Neural cell (in vitro differentiated cells): ENCODE measurements around the gene IFT43. TPM values are rescaled to one million over a fixed set of nuclear protein-coding genes. Genes with fewer than 3 reads are reported as not detected.

Experiments
- H2AFZ ChIP-seq: fragments of 200-600, 300-800 bp; sonication (generic), shearing (Covaris generic); 2 replicates; pipeline ENCODE4 v1.6.0; 2014; ENCODE audit warnings: low read depth, mild to moderate bottlenecking, antibody characterized with exemption, low read length, moderate library complexity
- H3F3A ChIP-seq: fragments of 200-600 bp; shearing (Covaris generic); 2 replicates; pipeline ENCODE4 v1.6.1; 2016; ENCODE audit warnings: mild to moderate bottlenecking, moderate library complexity, mixed read lengths, antibody characterized with exemption, low read length; ENCODE audit not compliant: insufficient read depth, poor library complexity, severe bottlenecking
- H3K27ac ChIP-seq: fragments of 200-600, 300-800 bp; sonication (generic), shearing (Covaris generic); 2 replicates; pipeline ENCODE4 v1.5.1; 2014; ENCODE audit warnings: mild to moderate bottlenecking, low read length, moderate library complexity
- H3K27me3 ChIP-seq: fragments of 300-800, 200-600 bp; sonication (generic), shearing (Covaris generic); 2 replicates; pipeline ENCODE4 v1.6.0; 2014; ENCODE audit warnings: mild to moderate bottlenecking, low read depth, low read length, moderate library complexity; ENCODE audit not compliant: insufficient read depth
- H3K36me3 ChIP-seq: fragments of 300-800, 200-600 bp; sonication (generic), shearing (Covaris generic); 2 replicates; pipeline ENCODE4 v1.5.1; 2014; ENCODE audit warnings: mild to moderate bottlenecking, antibody characterized with exemption, low read length, moderate library complexity; ENCODE audit not compliant: insufficient read depth
- H3K4me2 ChIP-seq: fragments of 300-800, 200-600 bp; sonication (generic), shearing (Covaris generic); 2 replicates; pipeline ENCODE4 v1.6.0; 2014; ENCODE audit warnings: mild to moderate bottlenecking, low read length
- H3K4me3 ChIP-seq: fragments of 300-800, 200-600 bp; sonication (generic), shearing (Covaris generic); 2 replicates; pipeline ENCODE4 v1.5.1; 2014; ENCODE audit warnings: mild to moderate bottlenecking, low read length, moderate library complexity
- H3K79me2 ChIP-seq: fragments of 200-600 bp; shearing (Covaris generic); replicated peaks from 2 replicates; pipeline ENCODE4 v1.6.0; 2014; ENCODE audit warnings: mild to moderate bottlenecking, low read length, moderate library complexity; ENCODE audit not compliant: insufficient read depth
- H3K9ac ChIP-seq: fragments of 300-800, 200-600 bp; sonication (generic), shearing (Covaris generic); 2 replicates; pipeline ENCODE4 v1.6.1; 2016; ENCODE audit warnings: mild to moderate bottlenecking, low read length, mixed read lengths
- H3K9me2 ChIP-seq: fragments of 200-600 bp; shearing (Covaris generic); 2 replicates; pipeline ENCODE4 v1.6.1; 2016; ENCODE audit warnings: mild to moderate bottlenecking, low read length, mixed read lengths; ENCODE audit not compliant: insufficient read depth
- H3K9me3 ChIP-seq: fragments of 200-600, 300-800 bp; sonication (generic), shearing (Covaris generic); 2 replicates; pipeline ENCODE4 v1.6.1; 2016; ENCODE audit warnings: mild to moderate bottlenecking, mixed run types, low read length, moderate library complexity, mixed read lengths
- H4K20me1 ChIP-seq: fragments of 200-600 bp; shearing (Covaris generic); 2 replicates; pipeline ENCODE4 v1.6.1; 2016; ENCODE audit warnings: mild to moderate bottlenecking, mixed run types; ENCODE audit not compliant: insufficient read depth
- EP300 ChIP-seq: fragments of 450-650 bp; conservative IDR thresholded peaks from 2 replicates; pipeline ENCODE4 v1.6.1; 2014; ENCODE audit warnings: antibody characterized with exemption, mild to moderate bottlenecking, moderate library complexity; ENCODE audit not compliant: poor library complexity, severe bottlenecking
- EZH2 ChIP-seq: fragments of 200-600, 300-800 bp; shearing (Covaris generic), sonication (generic); IDR thresholded peaks from 2 replicates; pipeline ENCODE4 v1.6.1; 2014; ENCODE audit warnings: antibody characterized with exemption, low read length, borderline replicate concordance, mild to moderate bottlenecking; ENCODE audit not compliant: insufficient read depth, poor library complexity, severe bottlenecking
- MXI1 ChIP-seq: fragments of 450-650 bp; conservative IDR thresholded peaks from 2 replicates; pipeline ENCODE4 v1.6.1; 2014; ENCODE audit warnings: antibody characterized with exemption, mild to moderate bottlenecking; ENCODE audit not compliant: poor library complexity, severe bottlenecking
- POLR2AphosphoS5 ChIP-seq: IDR thresholded peaks from 2 replicates; pipeline ENCODE4 v1.6.1; 2012
- RAD21 ChIP-seq: fragments of 450-650 bp; conservative IDR thresholded peaks from 2 replicates; pipeline ENCODE4 v1.6.1; 2014; ENCODE audit warnings: antibody characterized with exemption, mild to moderate bottlenecking, moderate library complexity
- SMC3 ChIP-seq: fragments of 450-650 bp; conservative IDR thresholded peaks from 2 replicates; pipeline ENCODE4 v1.6.1; 2014; ENCODE audit warnings: antibody characterized with exemption, mild to moderate bottlenecking, moderate library complexity; ENCODE audit not compliant: poor library complexity
- TAF1 ChIP-seq: IDR thresholded peaks from 2 replicates; pipeline ENCODE4 v1.6.1; 2012; ENCODE audit warnings: low read depth
- polyA plus RNA-seq: library from polyadenylated mRNA; depleted of rRNA; stranded (reverse); fragments of >200 nt; gene quantifications from 2 replicates; pipeline ENCODE4 v1.2.3, GENCODE V29; 2014
- TF ChIP-seq, protein P1 (sequence below): fragments of 450-650 bp; IDR thresholded peaks from 2 replicates; pipeline ENCODE4 v1.5.1; 2014; ENCODE audit warnings: antibody characterized with exemption, mild to moderate bottlenecking, moderate library complexity; ENCODE audit not compliant: poor library complexity, severe bottlenecking
- TF ChIP-seq, protein P2 (sequence below): IDR thresholded peaks from 2 replicates; pipeline ENCODE4 v1.6.1; 2012; ENCODE audit warnings: borderline replicate concordance

The IFT43 gene
- polyA plus RNA-seq, 1 donor from 2014 or later = 102 TPM

DNA sequence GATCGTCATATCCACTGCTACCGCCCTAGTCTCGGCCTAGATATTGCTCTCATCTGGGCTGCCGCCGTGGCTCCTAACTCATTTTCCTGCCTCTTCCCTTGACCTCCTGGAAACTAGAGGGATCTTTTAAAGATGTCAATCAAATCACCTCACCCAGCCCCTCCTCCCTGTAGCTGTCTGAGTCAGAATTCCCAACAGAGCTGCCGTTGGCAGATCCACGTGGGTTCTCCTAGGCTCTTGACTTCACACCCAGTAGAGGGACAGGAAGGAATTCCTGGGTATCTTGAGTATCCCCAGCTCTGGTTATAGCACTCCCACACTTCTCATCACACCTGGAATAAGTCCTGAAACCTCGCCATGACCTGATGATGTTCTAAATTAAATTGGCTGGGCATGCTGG is 15.7 kb upstream of the IFT43 start:
- Histone ChIP-seq H2AFZ (no peak overlapping the region), H3K9ac (no peak overlapping the region), H4K20me1 (no peaks in the 10 kb centered on the region), H3K4me3 (no peak overlapping the region), H3K27me3 (no peaks in the 10 kb centered on the region), H3K36me3 (no peaks in the 10 kb centered on the region), H3K9me3 (no peaks in the 10 kb centered on the region), H3K79me2 (no peaks in the 10 kb centered on the region), H3K9me2 (no peaks in the 10 kb centered on the region), H3K4me2 (no peak overlapping the region), H3F3A (no peaks in the 10 kb centered on the region), H3K27ac (no peak overlapping the region)
- TF ChIP-seq, protein P1, sequence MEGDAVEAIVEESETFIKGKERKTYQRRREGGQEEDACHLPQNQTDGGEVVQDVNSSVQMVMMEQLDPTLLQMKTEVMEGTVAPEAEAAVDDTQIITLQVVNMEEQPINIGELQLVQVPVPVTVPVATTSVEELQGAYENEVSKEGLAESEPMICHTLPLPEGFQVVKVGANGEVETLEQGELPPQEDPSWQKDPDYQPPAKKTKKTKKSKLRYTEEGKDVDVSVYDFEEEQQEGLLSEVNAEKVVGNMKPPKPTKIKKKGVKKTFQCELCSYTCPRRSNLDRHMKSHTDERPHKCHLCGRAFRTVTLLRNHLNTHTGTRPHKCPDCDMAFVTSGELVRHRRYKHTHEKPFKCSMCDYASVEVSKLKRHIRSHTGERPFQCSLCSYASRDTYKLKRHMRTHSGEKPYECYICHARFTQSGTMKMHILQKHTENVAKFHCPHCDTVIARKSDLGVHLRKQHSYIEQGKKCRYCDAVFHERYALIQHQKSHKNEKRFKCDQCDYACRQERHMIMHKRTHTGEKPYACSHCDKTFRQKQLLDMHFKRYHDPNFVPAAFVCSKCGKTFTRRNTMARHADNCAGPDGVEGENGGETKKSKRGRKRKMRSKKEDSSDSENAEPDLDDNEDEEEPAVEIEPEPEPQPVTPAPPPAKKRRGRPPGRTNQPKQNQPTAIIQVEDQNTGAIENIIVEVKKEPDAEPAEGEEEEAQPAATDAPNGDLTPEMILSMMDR = no peak
- TF ChIP-seq RAD21 (no peak), POLR2AphosphoS5 (no peak), EP300 (no peak), EZH2 (no peak), TAF1 (no peak), MXI1 (no peak), SMC3 (no peak)
- TF ChIP-seq, protein P2, sequence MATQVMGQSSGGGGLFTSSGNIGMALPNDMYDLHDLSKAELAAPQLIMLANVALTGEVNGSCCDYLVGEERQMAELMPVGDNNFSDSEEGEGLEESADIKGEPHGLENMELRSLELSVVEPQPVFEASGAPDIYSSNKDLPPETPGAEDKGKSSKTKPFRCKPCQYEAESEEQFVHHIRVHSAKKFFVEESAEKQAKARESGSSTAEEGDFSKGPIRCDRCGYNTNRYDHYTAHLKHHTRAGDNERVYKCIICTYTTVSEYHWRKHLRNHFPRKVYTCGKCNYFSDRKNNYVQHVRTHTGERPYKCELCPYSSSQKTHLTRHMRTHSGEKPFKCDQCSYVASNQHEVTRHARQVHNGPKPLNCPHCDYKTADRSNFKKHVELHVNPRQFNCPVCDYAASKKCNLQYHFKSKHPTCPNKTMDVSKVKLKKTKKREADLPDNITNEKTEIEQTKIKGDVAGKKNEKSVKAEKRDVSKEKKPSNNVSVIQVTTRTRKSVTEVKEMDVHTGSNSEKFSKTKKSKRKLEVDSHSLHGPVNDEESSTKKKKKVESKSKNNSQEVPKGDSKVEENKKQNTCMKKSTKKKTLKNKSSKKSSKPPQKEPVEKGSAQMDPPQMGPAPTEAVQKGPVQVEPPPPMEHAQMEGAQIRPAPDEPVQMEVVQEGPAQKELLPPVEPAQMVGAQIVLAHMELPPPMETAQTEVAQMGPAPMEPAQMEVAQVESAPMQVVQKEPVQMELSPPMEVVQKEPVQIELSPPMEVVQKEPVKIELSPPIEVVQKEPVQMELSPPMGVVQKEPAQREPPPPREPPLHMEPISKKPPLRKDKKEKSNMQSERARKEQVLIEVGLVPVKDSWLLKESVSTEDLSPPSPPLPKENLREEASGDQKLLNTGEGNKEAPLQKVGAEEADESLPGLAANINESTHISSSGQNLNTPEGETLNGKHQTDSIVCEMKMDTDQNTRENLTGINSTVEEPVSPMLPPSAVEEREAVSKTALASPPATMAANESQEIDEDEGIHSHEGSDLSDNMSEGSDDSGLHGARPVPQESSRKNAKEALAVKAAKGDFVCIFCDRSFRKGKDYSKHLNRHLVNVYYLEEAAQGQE = no peak

DNA sequence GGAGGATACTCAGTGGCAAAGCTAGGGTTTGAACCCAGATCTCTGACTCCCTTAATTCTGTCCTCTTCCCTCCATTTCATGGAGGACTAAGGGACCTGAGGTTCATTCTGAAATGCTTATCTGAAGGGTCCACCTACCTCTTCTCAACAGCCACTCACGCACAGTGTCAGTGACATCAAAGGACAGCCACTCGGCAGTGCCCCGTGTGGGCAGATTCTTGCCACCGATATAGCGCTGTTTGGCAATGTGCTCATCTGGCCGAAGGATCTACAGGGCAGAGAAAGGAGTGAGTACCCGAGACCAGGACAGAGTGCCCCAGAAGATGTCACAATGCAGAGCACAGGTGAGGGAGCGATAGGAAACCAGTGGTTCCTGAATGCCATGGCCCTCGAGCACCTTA is 14.6 kb upstream of the IFT43 start:
- no peak overlapping the region for H3K4me3 ChIP-seq
- H3K27ac ChIP-seq = no peak overlapping the region
- TF ChIP-seq TAF1 (no peak), EP300 (no peak), EZH2 (no peak), MXI1 (no peak), RAD21 (no peak), POLR2AphosphoS5 (no peak), SMC3 (no peak)
- TF ChIP-seq, protein P1 = no peak
- TF ChIP-seq, protein P2 = no peak
- no peaks in the 10 kb centered on the region for H3K79me2 ChIP-seq
- no peak overlapping the region for H2AFZ ChIP-seq
- H4K20me1 ChIP-seq = no peaks in the 10 kb centered on the region
- no peak overlapping the region for H3K9ac ChIP-seq
- no peaks in the 10 kb centered on the region for H3K36me3 ChIP-seq
- no peaks in the 10 kb centered on the region for H3F3A ChIP-seq
- H3K9me3 ChIP-seq = no peaks in the 10 kb centered on the region
- no peaks in the 10 kb centered on the region for H3K9me2 ChIP-seq
- H3K27me3 ChIP-seq = no peaks in the 10 kb centered on the region
- H3K4me2 ChIP-seq = no peak overlapping the region
